Liver (tissue), 9 donors: ENCODE measurements around the gene ORAI1. TPM values are rescaled to one million over a fixed set of nuclear protein-coding genes. Genes with fewer than 3 reads are reported as not detected.

ENCODE experiments used
- DNase-seq: peaks from one replicate; pipeline ENCODE4 v3.0.0-alpha.2; 2017; ENCODE audit warnings: low spot score
- H3K27ac ChIP-seq, 2 donors: one replicate each; pipeline ENCODE4 v1.7.0; 2013; ENCODE audit warnings: inconsistent platforms in 2 of 2, low read length in 2 of 2, control low read depth in 1 of 2, low read depth in 1 of 2, mild to moderate bottlenecking in 1 of 2
- H3K27me3 ChIP-seq, 4 donors: one replicate each; pipeline versions ENCODE4 v1.6.1 to v1.7.0; 2013; ENCODE audit warnings: low read length in 3 of 4, inconsistent platforms in 1 of 4, mild to moderate bottlenecking in 1 of 4, moderate library complexity in 1 of 4; ENCODE audit not compliant: control insufficient read depth in 4 of 4, insufficient read depth in 4 of 4
- H3K36me3 ChIP-seq, 4 donors: one replicate each; pipeline versions ENCODE4 v1.6.1 to v1.7.0; 2013; ENCODE audit warnings: low read length in 3 of 4, mild to moderate bottlenecking in 3 of 4, low read depth in 1 of 4, moderate library complexity in 1 of 4; ENCODE audit not compliant: control insufficient read depth in 4 of 4, insufficient read depth in 3 of 4
- H3K4me1 ChIP-seq, 4 donors: one replicate each; pipeline versions ENCODE4 v1.6.1 to v1.7.0; 2013; ENCODE audit warnings: low read length in 3 of 4, mild to moderate bottlenecking in 3 of 4, moderate library complexity in 1 of 4; ENCODE audit not compliant: control insufficient read depth in 4 of 4, insufficient read depth in 4 of 4
- H3K4me3 ChIP-seq, 3 donors: one replicate each; pipeline versions ENCODE4 v1.6.1 to v1.7.0; 2013; ENCODE audit warnings: low read length in 3 of 3, control low read depth in 1 of 3, low read depth in 1 of 3, mild to moderate bottlenecking in 1 of 3
- H3K9ac ChIP-seq, 2 donors: one replicate each; pipeline ENCODE4 v1.7.0; 2013; ENCODE audit warnings: low read length in 2 of 2, mild to moderate bottlenecking in 2 of 2, moderate library complexity in 2 of 2, control low read depth in 1 of 2, low read depth in 1 of 2
- H3K9me3 ChIP-seq, 4 donors: one replicate each; pipeline versions ENCODE4 v1.6.1 to v1.7.0; 2013; ENCODE audit warnings: low read length in 3 of 4; ENCODE audit not compliant: control insufficient read depth in 4 of 4
- FOXA1 ChIP-seq: IDR thresholded peaks from 2 replicates; pipeline ENCODE4 v1.6.1; 2016; ENCODE audit warnings: antibody characterized with exemption
- GABPA ChIP-seq, 2 donors: IDR thresholded peaks in 1 of 2; conservative IDR thresholded peaks in 1 of 2; 2 replicates each; pipeline ENCODE4 v1.6.1; 2016; ENCODE audit warnings: antibody characterized with exemption in 2 of 2, mild to moderate bottlenecking in 1 of 2, moderate library complexity in 1 of 2
- HNF4G ChIP-seq: IDR thresholded peaks from 2 replicates; pipeline ENCODE4 v1.6.1; 2016; ENCODE audit warnings: antibody characterized with exemption
- NR2F2 ChIP-seq: IDR thresholded peaks from 2 replicates; pipeline ENCODE4 v1.6.1; 2016; ENCODE audit warnings: antibody characterized with exemption
- RAD21 ChIP-seq, 2 donors: IDR thresholded peaks; 2 replicates each; pipeline ENCODE4 v1.6.1; 2016; ENCODE audit warnings: antibody characterized with exemption in 2 of 2, mild to moderate bottlenecking in 2 of 2
- REST ChIP-seq: IDR thresholded peaks from 2 replicates; pipeline ENCODE4 v1.6.1; 2016; ENCODE audit warnings: antibody characterized with exemption, mild to moderate bottlenecking
- RXRA ChIP-seq, 2 donors: IDR thresholded peaks; 2 replicates each; pipeline ENCODE4 v1.6.1; 2017 to 2018; ENCODE audit warnings: antibody characterized with exemption in 2 of 2, mild to moderate bottlenecking in 1 of 2
- SP1 ChIP-seq: IDR thresholded peaks from 2 replicates; pipeline ENCODE4 v1.6.1; 2018; ENCODE audit warnings: antibody characterized with exemption, mild to moderate bottlenecking
- TAF1 ChIP-seq: conservative IDR thresholded peaks from 2 replicates; pipeline ENCODE4 v1.6.1; 2016; ENCODE audit warnings: antibody characterized with exemption, mild to moderate bottlenecking
- YY1 ChIP-seq: IDR thresholded peaks from 2 replicates; pipeline ENCODE4 v1.6.1; 2016; ENCODE audit warnings: antibody characterized with exemption, mild to moderate bottlenecking
- ZBTB33 ChIP-seq: IDR thresholded peaks from 2 replicates; pipeline ENCODE4 v1.6.1; 2016; ENCODE audit warnings: antibody characterized with exemption
- WGBS: extraction: QIAGEN DNeasy Blood & Tissue Kit; methylation state at CpG from one replicate; pipeline ENCODE4 v1.1.7; 2013; 5-methylcytosine and 5-hydroxymethylcytosine counted together
- polyA plus RNA-seq, 2 donors: library from polyadenylated mRNA; stranded (reverse) in 1 of 2; unstranded in 1 of 2; fragments of 200-250 nt in 1 of 2; fragments of >200 nt in 1 of 2; fragmentation: Nextera tagmentation in 1 of 2; extraction: Ambion mirVana in 1 of 2; gene quantifications; one replicate each; pipeline versions ENCODE4 v1.2.1 to v1.2.3, GENCODE V29; 2013 to 2015
- total RNA-seq, 2 donors: library from RNA; depleted of rRNA; stranded (reverse); fragments of >200 nt; gene quantifications; one replicate each; pipeline ENCODE4 v1.2.3, GENCODE V29; 2014
- TF ChIP-seq, protein P1 (sequence below): fragments of 150-350 bp; IDR thresholded peaks from 2 replicates; pipeline ENCODE4 v1.5.1; 2017; ENCODE audit warnings: improper control_type of control experiment, low read depth, low read length; ENCODE audit not compliant: missing input control
- TF ChIP-seq, protein P2 (sequence below): IDR thresholded peaks from 2 replicates; pipeline ENCODE4 v1.6.1; 2016; ENCODE audit warnings: antibody characterized with exemption
- donor health status: healthy.
- donor health status: healthy.
- donor health status: healthy.
- donor health status: healthy.
- donor health status: healthy.

ORAI1 gene
- total and polyA plus RNA-seq, 4 donors = 5.3 to 10.9 (median 9.3) TPM

- H3K4me1 ChIP-seq = peaks cover 9 to 18% (median 12%) of the 10 kb centered on the region in 4 donors
- no peaks in the 10 kb centered on the region for H3K27me3 ChIP-seq
- H3K36me3 ChIP-seq = peaks cover 0 to 3% (median 0%) of the 10 kb centered on the region in 4 donors
- TF ChIP-seq YY1 (no peak), REST (no peak), TAF1 (no peak), SP1 (no peak)
- TF ChIP-seq, protein P1, sequence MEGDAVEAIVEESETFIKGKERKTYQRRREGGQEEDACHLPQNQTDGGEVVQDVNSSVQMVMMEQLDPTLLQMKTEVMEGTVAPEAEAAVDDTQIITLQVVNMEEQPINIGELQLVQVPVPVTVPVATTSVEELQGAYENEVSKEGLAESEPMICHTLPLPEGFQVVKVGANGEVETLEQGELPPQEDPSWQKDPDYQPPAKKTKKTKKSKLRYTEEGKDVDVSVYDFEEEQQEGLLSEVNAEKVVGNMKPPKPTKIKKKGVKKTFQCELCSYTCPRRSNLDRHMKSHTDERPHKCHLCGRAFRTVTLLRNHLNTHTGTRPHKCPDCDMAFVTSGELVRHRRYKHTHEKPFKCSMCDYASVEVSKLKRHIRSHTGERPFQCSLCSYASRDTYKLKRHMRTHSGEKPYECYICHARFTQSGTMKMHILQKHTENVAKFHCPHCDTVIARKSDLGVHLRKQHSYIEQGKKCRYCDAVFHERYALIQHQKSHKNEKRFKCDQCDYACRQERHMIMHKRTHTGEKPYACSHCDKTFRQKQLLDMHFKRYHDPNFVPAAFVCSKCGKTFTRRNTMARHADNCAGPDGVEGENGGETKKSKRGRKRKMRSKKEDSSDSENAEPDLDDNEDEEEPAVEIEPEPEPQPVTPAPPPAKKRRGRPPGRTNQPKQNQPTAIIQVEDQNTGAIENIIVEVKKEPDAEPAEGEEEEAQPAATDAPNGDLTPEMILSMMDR = no peak
- WGBS = 89% methylated on average over 13 of the region's 13 CpGs
- no peak overlapping the region for H3K4me3 ChIP-seq
- H3K9me3 ChIP-seq = no peaks in the 10 kb centered on the region
- H3K9ac ChIP-seq = no peak overlapping the region
- no peak overlapping the region for H3K27ac ChIP-seq
- no peak for DNase-seq
Observed at GRCh38 chr12:121634836-121635235, 8.5 kb downstream of the ORAI1 start.

GRCh38 chr12:121637231-121637914 lies 11.0 kb downstream of the ORAI1 start:
- Histone ChIP-seq H3K27ac (peak overlapping the region in 1 of 2 donors; percentile 47), H3K9me3 (no peaks in the 10 kb centered on the region), H3K4me3 (no peak overlapping the region), H3K9ac (no peak overlapping the region), H3K4me1 (peaks cover 7 to 14% (median 9%) of the 10 kb centered on the region in 4 donors), H3K27me3 (no peaks in the 10 kb centered on the region), H3K36me3 (peaks cover 0 to 11% (median 2%) of the 10 kb centered on the region in 4 donors)
- DNase-seq = no peak
- TF ChIP-seq, protein P2, sequence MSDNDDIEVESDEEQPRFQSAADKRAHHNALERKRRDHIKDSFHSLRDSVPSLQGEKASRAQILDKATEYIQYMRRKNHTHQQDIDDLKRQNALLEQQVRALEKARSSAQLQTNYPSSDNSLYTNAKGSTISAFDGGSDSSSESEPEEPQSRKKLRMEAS = no peak
- TF ChIP-seq RAD21 (IDR thresholded peaks at IDR 0.05) (no peak), HNF4G (no peak), NR2F2 (no peak), TAF1 (no peak), REST (no peak), RXRA (IDR thresholded peaks at IDR 0.05) (no peak), FOXA1 (no peak), GABPA (IDR thresholded peaks at IDR 0.05 in 1 of 2, conservative IDR thresholded peaks at IDR 0.05 in 1 of 2) (no peak), ZBTB33 (no peak)
- TF ChIP-seq, protein P1 = no peak
- 68% methylated on average over 10 of the region's 10 CpGs for WGBS
